GM12801 (cell line): ENCODE results near the gene STARD13.

Experiments used
- TF ChIP-seq, protein P1 (sequence below): IDR thresholded peaks from one replicate; pipeline ENCODE4 v1.5.1; 2011; ENCODE audit warnings: control low read depth; ENCODE audit not compliant: insufficient read length; ENCODE audit errors: extremely low read depth

The STARD13 gene

DNA sequence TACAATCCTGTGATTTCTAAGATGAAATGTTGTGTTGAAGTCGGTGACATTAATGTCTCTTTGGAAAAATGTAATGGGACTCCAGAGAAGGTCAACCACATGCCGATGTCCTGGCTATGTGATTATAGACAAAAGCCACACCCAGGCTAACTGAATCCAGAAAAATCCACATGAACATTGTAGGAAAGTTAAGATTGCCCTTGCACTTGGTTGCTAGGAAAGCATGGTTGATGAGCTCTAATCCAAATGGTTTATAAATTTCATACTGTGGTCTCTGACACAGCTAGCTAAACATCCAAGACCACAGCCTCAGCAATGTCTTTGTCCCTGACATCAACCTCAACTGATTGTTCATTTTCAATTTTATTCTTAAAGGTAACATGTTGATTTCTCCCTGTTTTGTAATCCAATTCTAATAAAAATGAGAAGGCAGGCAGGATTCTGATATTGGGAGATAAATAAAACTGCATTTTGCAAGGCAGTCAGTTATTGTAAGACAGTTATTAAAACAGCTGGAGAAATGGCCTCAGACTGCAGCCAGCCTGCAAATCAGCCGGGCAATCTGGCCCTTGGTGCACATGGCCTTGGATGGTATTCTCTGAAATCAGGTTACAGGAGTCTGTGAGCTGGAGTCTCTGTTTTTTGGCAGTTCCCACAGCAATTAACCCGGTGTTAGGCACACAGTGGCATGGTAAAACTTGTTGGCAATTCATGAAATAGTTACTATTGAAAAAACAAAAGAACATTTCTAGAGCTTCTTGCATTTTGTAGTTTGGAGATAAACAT is 93.9 kb downstream of the STARD13 start:
- TF ChIP-seq, protein P1, sequence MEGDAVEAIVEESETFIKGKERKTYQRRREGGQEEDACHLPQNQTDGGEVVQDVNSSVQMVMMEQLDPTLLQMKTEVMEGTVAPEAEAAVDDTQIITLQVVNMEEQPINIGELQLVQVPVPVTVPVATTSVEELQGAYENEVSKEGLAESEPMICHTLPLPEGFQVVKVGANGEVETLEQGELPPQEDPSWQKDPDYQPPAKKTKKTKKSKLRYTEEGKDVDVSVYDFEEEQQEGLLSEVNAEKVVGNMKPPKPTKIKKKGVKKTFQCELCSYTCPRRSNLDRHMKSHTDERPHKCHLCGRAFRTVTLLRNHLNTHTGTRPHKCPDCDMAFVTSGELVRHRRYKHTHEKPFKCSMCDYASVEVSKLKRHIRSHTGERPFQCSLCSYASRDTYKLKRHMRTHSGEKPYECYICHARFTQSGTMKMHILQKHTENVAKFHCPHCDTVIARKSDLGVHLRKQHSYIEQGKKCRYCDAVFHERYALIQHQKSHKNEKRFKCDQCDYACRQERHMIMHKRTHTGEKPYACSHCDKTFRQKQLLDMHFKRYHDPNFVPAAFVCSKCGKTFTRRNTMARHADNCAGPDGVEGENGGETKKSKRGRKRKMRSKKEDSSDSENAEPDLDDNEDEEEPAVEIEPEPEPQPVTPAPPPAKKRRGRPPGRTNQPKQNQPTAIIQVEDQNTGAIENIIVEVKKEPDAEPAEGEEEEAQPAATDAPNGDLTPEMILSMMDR, result no peak

DNA sequence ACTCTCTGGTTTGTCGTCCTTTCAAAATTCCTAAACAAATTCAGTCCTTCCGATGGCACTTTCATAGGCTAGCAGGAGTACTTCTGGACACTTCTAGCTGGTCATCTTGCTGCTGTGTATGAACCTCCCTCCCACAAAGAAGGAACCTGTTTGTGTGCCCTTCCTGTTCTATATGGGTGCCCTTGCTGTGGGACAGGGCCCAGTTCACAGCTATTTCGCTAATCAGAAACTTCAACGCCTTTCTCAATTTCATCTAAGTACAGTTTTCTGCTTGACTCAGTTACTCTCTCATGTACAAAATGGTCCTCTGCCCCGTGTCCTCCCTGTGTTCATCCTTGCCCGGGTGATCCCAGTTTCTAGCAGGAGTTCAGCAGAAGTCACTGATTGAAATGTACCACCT is 96.1 kb downstream of the STARD13 start:
- TF ChIP-seq, protein P1, result no peak

DNA sequence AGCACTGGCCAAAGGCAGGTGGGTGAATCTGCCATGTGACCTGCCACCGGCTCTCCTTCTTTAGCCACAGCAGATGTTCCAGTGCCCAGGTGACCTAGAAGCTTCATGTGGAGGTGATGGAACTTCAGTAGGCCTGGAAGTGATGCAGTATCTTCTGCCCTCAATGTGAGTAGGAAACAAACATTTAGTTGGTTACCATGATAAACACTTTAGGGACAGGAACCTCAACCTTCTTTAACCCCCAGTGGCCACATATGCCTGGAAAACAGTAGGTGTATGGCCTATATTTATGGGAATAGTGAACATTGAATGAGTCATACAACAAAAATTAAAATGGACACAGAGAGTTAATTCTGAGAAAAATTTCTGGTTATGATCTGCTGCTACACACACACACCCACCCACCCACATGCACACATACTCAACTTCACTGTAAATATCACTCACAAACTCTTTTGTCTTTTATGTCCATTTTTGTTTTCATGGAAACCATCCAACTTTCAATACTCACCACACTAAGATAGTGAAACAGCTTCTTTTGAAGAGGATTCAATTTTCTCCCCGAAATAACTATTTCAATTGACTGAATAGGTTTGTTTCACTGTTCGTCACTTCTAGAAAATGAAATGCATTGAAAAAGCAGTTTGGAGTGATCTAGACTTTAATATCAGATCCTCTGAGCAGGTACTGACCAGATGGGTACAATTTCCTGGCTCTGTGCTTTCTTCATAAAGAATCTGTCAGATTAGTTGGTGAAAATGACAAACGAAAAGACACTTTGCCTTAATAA is 97.3 kb downstream of the STARD13 start:
- TF ChIP-seq, protein P1, result no peak

DNA sequence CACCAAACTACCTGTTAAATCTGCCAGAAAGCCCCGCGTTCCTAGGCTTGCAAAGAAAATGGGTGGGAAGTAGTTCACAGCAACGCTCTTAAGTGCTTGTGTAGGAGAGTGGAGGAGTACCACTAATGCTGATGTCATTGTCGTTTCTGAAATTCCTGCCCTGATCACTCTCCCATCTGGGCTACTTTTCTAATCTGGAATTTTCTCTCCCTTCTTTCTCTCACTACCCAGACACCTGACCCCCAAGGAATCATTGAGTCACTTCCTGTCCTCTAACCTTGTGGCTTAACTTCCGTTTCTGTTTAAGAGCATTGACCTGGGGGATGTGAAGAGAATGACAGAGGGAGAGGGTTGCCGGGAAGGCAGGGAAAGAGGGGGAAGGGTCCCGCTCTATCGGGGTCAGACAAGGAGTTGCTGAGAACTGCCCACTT is 98.7 kb downstream of the STARD13 start:
- TF ChIP-seq, protein P1, result no peak

DNA sequence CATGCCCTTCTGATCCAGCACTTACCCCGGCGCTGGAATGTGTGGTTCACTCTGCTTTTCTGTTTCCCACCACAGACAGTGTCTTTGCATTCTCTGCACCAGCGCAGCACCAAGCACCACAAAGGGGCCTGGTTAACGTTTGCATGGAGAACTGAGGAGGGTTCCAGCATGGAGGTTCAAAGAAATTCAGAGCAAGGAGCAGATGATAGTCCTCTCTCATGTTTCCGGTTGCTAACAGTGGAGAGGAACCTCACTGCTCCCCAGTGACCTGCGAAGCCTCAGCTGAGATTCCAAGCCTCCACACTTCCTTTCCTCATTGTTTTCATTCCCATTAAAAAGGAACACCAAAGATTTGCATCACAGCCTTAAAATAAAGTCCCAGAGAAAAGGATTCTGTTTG is 99.7 kb downstream of the STARD13 start:
- TF ChIP-seq, protein P1, result no peak

DNA sequence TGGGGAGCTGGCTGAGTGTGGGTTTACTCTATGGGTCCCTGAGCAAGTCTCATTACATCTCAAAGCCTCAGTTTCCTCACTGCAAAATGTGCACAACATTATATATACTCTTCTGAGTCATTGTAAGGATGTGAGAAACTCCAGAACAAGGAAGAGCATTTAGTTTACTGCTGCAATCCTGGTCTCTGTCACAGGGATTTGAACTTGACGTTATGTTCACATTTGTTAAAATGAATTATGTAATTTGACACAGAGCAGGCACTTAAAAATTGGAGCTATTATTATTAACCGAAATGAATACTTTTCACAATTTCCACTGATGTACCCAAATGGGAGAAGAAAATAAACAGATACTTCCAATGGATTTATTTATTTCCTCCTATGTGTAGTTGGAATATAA is 101.0 kb downstream of the STARD13 start:
- TF ChIP-seq, protein P1, result no peak

DNA sequence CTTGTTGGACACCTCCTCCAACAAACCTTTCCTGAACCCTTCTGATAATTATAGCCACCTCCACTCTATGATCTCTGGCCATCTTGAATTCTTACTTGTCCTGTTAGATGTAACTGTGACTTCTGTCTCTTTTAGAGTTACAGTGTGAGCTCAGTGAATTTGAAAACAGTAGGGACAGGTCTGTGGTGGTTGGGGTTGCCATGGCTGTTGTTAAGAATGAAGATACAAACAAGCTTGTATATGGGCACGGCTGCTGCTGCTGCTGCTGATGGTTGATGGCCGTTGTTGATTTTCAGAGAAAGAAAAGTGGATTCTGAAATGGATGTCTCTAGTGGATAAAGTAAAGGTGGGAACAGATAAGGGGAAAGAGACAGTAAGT is 101.5 kb downstream of the STARD13 start:
- TF ChIP-seq, protein P1, result no peak
